ENCODE data around the gene MCF2L2.

MCF2L2 gene

DNA sequence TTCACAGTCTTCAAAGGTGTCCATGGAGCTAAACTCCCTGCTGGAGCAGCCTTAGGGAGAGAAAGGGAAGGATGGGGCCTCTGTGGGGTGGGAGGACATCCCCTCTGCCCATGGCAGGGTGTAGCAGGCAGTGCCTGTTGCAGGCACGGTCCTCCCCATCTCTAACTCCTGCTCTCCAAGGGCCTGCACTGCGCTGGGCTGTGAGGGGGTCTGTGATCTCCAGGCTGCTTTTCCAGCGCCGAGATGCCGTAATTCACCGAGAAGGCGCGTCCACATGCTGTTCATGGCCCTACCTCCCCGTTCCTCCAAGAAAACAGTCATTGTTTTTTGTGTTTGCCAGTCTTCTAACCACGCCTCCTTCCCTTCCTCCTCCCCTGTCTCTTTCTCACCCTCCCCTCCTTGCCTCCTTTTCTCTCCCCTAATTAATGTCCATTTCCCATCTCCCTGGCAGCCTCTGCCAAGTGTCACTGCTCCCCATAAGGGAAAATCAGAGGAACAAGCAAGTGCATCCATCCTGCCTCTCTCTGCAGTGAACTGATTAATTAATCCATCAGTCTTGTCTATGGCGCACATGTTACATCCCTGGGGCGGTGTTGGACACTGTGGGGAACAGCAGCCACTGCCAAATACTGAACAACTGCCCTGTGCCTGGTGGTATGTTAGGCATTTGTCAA, 248.2 kb downstream of the MCF2L2 start:
- ATAC-seq = no peak
- TF ChIP-seq ZFP3 (CRISPR knock-in tag; IDR thresholded peaks at IDR 0.05) (no peak), OSR1 (CRISPR knock-in tag; IDR thresholded peaks at IDR 0.05) (no peak), ZNF565 (CRISPR knock-in tag; conservative IDR thresholded peaks at IDR 0.05; ENCODE audit: low read depth) (no peak), ISL1 (CRISPR knock-in tag; IDR thresholded peaks at IDR 0.05) (no peak), ESRRG (CRISPR knock-in tag; IDR thresholded peaks at IDR 0.05) (no peak), CSDC2 (CRISPR knock-in tag; IDR thresholded peaks at IDR 0.05) (no peak), ZC3H10 (CRISPR knock-in tag; IDR thresholded peaks at IDR 0.05) (no peak), TOX (CRISPR knock-in tag; IDR thresholded peaks at IDR 0.05; ENCODE audit: borderline replicate concordance) (no peak), GLIS3 (CRISPR knock-in tag; IDR thresholded peaks at IDR 0.05) (no peak), SNAI2 (CRISPR knock-in tag; IDR thresholded peaks at IDR 0.05) (no peak), ZNF8 (CRISPR knock-in tag; IDR thresholded peaks at IDR 0.05) (no peak), TCF4 (CRISPR knock-in tag; IDR thresholded peaks at IDR 0.05; ENCODE audit: borderline replicate concordance) (no peak), ZFP30 (CRISPR knock-in tag; IDR thresholded peaks at IDR 0.05) (no peak), BACH2 (CRISPR knock-in tag; IDR thresholded peaks at IDR 0.05; ENCODE audit: borderline replicate concordance) (no peak), ARNTL (CRISPR knock-in tag; IDR thresholded peaks at IDR 0.05; ENCODE audit: borderline replicate concordance, low read depth) (no peak)
- TF ChIP-seq, protein P1, sequence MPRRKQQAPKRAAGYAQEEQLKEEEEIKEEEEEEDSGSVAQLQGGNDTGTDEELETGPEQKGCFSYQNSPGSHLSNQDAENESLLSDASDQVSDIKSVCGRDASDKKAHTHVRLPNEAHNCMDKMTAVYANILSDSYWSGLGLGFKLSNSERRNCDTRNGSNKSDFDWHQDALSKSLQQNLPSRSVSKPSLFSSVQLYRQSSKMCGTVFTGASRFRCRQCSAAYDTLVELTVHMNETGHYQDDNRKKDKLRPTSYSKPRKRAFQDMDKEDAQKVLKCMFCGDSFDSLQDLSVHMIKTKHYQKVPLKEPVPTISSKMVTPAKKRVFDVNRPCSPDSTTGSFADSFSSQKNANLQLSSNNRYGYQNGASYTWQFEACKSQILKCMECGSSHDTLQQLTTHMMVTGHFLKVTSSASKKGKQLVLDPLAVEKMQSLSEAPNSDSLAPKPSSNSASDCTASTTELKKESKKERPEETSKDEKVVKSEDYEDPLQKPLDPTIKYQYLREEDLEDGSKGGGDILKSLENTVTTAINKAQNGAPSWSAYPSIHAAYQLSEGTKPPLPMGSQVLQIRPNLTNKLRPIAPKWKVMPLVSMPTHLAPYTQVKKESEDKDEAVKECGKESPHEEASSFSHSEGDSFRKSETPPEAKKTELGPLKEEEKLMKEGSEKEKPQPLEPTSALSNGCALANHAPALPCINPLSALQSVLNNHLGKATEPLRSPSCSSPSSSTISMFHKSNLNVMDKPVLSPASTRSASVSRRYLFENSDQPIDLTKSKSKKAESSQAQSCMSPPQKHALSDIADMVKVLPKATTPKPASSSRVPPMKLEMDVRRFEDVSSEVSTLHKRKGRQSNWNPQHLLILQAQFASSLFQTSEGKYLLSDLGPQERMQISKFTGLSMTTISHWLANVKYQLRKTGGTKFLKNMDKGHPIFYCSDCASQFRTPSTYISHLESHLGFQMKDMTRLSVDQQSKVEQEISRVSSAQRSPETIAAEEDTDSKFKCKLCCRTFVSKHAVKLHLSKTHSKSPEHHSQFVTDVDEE (CRISPR knock-in tag; IDR thresholded peaks at IDR 0.05) = no peak
- TF ChIP-seq, protein P2, sequence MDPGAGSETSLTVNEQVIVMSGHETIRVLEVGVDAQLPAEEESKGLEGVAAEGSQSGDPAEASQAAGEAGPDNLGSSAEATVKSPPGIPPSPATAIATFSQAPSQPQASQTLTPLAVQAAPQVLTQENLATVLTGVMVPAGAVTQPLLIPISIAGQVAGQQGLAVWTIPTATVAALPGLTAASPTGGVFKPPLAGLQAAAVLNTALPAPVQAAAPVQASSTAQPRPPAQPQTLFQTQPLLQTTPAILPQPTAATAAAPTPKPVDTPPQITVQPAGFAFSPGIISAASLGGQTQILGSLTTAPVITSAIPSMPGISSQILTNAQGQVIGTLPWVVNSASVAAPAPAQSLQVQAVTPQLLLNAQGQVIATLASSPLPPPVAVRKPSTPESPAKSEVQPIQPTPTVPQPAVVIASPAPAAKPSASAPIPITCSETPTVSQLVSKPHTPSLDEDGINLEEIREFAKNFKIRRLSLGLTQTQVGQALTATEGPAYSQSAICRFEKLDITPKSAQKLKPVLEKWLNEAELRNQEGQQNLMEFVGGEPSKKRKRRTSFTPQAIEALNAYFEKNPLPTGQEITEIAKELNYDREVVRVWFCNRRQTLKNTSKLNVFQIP (CRISPR knock-in tag; IDR thresholded peaks at IDR 0.05; ENCODE audit: borderline replicate concordance, low read depth) = no peak
- TF ChIP-seq, protein P3, sequence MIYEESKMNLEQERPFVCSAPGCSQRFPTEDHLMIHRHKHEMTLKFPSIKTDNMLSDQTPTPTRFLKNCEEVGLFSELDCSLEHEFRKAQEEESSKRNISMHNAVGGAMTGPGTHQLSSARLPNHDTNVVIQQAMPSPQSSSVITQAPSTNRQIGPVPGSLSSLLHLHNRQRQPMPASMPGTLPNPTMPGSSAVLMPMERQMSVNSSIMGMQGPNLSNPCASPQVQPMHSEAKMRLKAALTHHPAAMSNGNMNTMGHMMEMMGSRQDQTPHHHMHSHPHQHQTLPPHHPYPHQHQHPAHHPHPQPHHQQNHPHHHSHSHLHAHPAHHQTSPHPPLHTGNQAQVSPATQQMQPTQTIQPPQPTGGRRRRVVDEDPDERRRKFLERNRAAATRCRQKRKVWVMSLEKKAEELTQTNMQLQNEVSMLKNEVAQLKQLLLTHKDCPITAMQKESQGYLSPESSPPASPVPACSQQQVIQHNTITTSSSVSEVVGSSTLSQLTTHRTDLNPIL (CRISPR knock-in tag; IDR thresholded peaks at IDR 0.05; ENCODE audit: low read depth) = no peak
- TF ChIP-seq, protein P4, sequence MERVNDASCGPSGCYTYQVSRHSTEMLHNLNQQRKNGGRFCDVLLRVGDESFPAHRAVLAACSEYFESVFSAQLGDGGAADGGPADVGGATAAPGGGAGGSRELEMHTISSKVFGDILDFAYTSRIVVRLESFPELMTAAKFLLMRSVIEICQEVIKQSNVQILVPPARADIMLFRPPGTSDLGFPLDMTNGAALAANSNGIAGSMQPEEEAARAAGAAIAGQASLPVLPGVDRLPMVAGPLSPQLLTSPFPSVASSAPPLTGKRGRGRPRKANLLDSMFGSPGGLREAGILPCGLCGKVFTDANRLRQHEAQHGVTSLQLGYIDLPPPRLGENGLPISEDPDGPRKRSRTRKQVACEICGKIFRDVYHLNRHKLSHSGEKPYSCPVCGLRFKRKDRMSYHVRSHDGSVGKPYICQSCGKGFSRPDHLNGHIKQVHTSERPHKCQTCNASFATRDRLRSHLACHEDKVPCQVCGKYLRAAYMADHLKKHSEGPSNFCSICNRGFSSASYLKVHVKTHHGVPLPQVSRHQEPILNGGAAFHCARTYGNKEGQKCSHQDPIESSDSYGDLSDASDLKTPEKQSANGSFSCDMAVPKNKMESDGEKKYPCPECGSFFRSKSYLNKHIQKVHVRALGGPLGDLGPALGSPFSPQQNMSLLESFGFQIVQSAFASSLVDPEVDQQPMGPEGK (CRISPR knock-in tag; IDR thresholded peaks at IDR 0.05; ENCODE audit: borderline replicate concordance) = no peak
- TF ChIP-seq, protein P5, sequence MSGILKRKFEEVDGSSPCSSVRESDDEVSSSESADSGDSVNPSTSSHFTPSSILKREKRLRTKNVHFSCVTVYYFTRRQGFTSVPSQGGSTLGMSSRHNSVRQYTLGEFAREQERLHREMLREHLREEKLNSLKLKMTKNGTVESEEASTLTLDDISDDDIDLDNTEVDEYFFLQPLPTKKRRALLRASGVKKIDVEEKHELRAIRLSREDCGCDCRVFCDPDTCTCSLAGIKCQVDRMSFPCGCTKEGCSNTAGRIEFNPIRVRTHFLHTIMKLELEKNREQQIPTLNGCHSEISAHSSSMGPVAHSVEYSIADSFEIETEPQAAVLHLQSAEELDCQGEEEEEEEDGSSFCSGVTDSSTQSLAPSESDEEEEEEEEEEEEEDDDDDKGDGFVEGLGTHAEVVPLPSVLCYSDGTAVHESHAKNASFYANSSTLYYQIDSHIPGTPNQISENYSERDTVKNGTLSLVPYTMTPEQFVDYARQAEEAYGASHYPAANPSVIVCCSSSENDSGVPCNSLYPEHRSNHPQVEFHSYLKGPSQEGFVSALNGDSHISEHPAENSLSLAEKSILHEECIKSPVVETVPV (CRISPR knock-in tag; IDR thresholded peaks at IDR 0.05) = no peak

DNA sequence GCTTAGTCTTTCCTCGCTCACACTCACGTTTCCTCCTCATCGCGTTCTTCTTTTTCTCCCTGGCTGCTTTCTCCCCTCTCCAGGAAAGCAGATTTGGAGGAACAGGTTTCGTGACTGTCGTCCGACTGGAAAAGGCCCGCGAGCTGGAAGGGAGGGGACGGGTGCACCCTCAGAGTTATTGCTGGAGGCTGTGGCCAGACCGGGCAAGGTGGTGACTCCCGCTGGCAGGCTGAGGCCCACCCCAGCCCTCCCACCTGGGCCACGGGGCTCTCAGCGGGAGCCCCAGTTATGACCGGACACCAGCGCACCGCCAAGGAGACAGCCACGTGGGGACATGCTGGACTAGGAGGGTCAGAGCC, 248.9 kb downstream of the MCF2L2 start:
- ATAC-seq = peak; percentile 9; the same call in 2 of the 3 replicates

DNA sequence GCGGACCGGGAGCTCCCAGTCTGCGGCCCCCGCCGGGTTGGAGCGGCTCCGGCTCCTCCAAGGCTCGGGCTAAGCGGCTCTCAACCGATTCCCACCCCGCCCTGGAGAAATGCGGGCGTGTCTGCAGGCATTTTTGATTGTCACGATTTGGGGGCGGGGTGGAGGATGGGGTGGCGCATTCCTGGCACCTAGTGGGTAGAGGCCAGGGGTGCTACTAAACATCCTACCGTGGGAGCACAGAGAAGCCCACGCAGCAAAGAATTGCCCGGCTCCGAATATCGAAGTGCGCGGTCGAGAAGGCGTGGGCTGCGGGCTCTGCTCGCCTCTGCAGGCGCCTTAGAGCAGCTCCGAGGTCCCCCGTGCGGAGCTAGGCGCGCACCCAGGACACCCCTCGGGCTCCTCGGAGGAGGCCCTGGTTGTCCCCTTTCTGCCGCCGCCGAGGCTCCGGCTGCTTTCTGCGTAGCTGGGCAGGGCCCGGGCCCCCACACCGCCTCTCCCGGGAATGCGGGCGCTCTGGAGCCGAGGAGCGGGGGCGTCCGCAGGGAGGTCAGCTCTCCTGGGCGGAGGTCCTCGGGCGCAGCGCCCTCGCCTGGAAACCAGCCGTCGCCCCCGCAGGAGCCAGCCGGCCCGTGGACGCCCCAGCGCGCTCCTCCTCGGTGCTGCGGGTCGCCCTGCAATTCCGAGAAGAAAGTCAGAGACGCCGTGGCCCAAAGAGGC, 249.4 kb downstream of the MCF2L2 start:
- peak; percentile 83 for ATAC-seq
- TF ChIP-seq, protein P4 (CRISPR knock-in tag; IDR thresholded peaks at IDR 0.05; ENCODE audit: borderline replicate concordance) = 0 out of 2 replicates have a peak, but pooled peaks have one; percentile 16
- TF ChIP-seq RARB (CRISPR knock-in tag; IDR thresholded peaks at IDR 0.05) = no peak

Data from SK-N-SH treated with all-trans-retinoic acid at 6 μM for 48 hours (cell line).